GM12872 (cell line): ENCODE data around the gene IL10RB.

Experiments
- CTCF ChIP-seq: IDR thresholded peaks from 3 replicates; pipeline ENCODE4 v1.5.1; 2011; ENCODE audit warnings: low read depth, mild to moderate bottlenecking, low read length, moderate library complexity; ENCODE audit not compliant: insufficient read depth

Gene IL10RB

DNA sequence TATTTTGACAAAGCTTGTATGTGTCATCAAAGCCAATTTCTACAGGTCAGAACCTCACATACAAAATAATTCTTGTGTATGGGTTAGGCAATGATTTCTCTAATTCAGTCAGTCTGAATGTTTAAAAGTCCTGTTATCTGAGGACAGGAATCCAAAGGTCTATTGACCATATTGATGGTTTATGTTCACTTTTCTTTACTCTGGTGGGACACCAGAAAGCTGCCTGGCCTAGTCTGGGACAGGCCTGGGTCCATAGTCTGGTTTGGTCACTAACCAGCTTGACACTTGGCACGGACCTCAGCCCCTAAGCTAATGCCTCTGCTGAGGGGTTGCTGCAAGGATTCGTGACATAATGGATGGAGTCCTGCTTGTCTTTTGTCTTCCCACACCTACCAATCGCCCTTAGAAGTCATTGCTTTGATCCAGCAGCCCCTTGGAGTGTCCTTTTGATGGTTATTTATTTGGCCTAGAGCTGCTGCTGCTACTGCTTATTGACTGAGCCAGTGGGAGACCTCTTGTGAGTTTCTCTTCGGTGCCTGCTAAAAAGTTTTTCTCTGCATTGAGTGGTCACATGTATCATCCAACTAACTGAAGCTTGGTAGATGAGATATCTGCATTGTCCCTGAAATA is 20.8 kb upstream of the IL10RB start:
- TF ChIP-seq CTCF: no peak

GRCh38 chr21:33246506-33246905 is 19.7 kb upstream of the IL10RB start:
- no peak for TF ChIP-seq CTCF

DNA sequence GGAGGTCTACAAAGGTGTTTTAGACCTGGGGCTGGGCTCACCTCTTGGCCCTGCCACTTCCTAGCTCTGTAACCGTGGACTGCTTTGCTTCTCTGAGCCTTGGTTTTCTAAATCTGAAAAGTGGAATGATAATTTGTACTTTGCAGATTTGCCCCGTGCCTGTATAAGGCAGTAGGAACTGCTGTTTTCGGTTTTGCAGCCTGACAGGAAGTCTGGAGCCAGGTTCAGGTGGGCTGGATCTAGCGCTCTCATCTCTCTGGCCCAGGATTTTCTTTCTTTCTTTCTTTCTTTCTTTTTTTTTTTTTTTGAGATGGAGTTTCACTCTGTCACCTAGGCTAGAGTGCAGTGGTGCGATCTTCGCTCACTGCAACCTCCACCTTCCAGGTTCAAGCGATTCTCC is 19.2 kb upstream of the IL10RB start:
- no peak for TF ChIP-seq CTCF

GRCh38 chr21:33247599-33247998 is 18.6 kb upstream of the IL10RB start:
- TF ChIP-seq CTCF: no peak

DNA sequence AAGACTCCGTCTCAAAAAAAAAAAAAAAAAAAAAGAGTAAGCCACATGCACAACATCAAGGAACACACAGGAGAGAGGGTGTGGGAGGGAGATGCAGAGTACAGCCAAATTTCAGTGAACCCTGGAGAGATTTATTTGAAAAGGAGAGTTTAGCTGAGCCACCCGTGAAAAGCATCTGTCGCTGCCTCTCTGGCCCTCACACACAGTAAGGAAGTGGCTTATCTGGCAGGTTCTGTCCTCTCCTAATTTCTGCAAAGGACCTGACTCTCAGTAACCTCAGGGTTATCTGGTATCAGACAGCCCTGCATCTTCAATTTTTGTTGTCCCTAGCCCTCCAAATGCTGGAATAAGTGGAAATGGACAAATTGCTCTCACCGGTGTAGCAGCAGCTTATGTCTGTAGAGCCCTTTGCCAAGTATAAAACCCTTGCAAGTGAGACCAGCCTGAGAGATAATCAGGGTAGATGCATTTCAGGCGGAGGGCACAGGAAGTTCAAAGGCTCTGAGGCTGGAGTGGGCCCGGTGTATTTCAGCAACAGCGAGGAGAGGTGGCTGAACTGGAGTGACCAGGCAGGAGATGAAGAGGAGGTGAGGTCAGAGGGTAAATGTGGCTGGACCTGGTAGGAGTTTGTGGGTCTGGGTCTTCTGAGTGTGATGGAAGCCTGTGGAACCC is 16.7 kb upstream of the IL10RB start:
- TF ChIP-seq CTCF: no peak

GRCh38 chr21:33251119-33251518 is 15.0 kb upstream of the IL10RB start:
- no peak for TF ChIP-seq CTCF

- TF ChIP-seq CTCF: no peak
Measured at GRCh38 chr21:33254766-33255165, 11.4 kb upstream of the IL10RB start.
